ENCODE measurements around the gene PDE6B. TPM values are rescaled to one million over a fixed set of nuclear protein-coding genes. Genes with fewer than 3 reads are reported as not detected.

The PDE6B gene
- total RNA-seq, 4 donors from 2014 or later: not detected

DNA sequence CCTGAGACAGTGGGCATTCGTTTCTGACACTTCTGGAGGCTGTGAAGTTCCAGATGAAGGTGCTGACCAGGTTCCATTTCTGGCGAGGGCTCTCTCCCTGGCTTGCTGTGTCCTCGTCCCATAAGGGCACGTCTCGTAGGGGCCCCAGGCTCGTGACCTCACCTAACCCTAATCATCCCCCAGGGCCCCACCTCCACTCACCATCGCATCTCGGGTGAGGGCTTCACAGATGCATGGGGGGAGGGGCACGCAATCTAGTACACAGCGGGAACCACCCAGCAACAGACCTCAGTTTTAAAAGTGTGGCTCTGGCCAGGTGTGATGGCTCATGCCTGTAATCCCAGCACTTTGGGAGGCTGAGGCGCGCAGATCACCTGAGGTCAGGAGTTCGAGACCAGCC, 22.1 kb downstream of the PDE6B start:
- H3K27ac ChIP-seq: no peak overlapping the region
- H3K36me3 ChIP-seq: no peaks in the 10 kb centered on the region
- ATAC-seq (no peak), DNase-seq (no peak)
- no peaks in the 10 kb centered on the region for H3K9me3 ChIP-seq
- TF ChIP-seq POLR2A (IDR thresholded peaks at IDR 0.05): no peak
- no peaks in the 10 kb centered on the region for H3K4me1 ChIP-seq
- no peak overlapping the region for H3K4me3 ChIP-seq
- H3K27me3 ChIP-seq: peaks cover 18 to 21% (median 19%) of the 10 kb centered on the region in 3 donors
- intact Hi-C loops (cut with DNase I; ENCODE audit: low total_unique reads) (no loop called here), in situ Hi-C loops (cut with MboI; ENCODE audit: low sequenced_read_pairs in 4 of 4) (no loop called here)

DNA sequence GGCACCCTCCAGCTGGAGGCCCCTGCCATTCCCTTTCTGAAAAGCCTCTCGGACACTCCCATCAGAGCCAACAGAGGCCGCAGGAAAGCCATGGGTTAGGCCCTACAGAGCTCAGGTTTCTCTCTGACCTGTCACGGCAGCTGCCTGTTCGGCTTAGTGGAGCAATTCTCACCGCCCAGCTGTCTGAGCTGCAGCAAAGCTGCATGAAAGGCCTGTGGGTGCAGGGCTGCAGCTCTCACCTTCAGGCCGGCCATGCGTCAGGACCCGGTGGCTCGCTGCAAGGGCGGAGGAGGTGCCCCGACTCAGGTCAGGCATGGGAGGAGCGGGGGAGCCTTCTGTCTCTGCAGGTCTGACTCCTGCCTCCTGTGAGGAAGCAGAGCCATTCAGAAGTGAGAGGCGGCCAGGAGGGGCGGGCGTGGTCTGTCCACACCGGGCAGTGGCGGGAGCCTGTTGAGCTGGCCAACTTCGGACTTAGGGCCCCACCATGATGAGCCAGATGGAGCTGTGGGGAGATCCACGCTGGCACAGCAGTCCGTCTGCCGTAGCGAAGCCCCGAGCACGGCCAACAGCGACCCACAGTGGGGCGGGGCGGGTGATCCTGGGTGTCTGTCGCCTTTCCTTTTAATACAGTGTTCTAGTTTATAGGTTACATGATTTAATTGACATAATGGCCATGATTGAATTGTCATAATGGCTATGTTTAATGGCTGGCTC, 23.4 kb downstream of the PDE6B start:
- in situ Hi-C loops (cut with MboI; ENCODE audit: low sequenced_read_pairs in 4 of 4): no loop called here
- H3K9me3 ChIP-seq: no peaks in the 10 kb centered on the region
- DNase-seq: no peak
- no peak for ATAC-seq
- no peaks in the 10 kb centered on the region for H3K4me1 ChIP-seq
- intact Hi-C loops (cut with DNase I; ENCODE audit: low total_unique reads): no loop called here
- H3K4me3 ChIP-seq: no peak overlapping the region
- TF ChIP-seq, protein P1, sequence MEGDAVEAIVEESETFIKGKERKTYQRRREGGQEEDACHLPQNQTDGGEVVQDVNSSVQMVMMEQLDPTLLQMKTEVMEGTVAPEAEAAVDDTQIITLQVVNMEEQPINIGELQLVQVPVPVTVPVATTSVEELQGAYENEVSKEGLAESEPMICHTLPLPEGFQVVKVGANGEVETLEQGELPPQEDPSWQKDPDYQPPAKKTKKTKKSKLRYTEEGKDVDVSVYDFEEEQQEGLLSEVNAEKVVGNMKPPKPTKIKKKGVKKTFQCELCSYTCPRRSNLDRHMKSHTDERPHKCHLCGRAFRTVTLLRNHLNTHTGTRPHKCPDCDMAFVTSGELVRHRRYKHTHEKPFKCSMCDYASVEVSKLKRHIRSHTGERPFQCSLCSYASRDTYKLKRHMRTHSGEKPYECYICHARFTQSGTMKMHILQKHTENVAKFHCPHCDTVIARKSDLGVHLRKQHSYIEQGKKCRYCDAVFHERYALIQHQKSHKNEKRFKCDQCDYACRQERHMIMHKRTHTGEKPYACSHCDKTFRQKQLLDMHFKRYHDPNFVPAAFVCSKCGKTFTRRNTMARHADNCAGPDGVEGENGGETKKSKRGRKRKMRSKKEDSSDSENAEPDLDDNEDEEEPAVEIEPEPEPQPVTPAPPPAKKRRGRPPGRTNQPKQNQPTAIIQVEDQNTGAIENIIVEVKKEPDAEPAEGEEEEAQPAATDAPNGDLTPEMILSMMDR (IDR thresholded peaks at IDR 0.05 in 4 of 5, conservative IDR thresholded peaks at IDR 0.05 in 1 of 5): no peak
- no peak for TF ChIP-seq POLR2A (IDR thresholded peaks at IDR 0.05)
- peaks cover 18 to 21% (median 19%) of the 10 kb centered on the region in 3 donors for H3K27me3 ChIP-seq
- no peak overlapping the region for H3K27ac ChIP-seq
- H3K36me3 ChIP-seq: no peaks in the 10 kb centered on the region

DNA sequence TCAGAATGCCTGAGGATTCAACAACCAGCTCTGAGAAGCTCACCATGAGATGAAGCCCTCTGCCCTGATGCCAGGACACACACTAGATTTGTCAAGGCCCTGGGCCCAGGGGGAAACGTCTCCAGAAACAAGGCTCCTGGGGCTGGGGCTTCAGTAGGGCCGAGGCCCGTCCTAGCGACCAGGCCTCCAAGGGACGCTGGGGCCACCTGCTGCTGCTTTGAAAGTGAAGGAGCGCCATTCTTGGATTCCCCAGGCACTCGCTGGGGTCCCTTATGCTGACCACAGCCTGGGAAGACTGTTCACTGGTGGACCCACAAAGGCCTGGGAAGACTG, 23.9 kb downstream of the PDE6B start:
- ATAC-seq: no peak
- in situ Hi-C loops (cut with MboI; ENCODE audit: low sequenced_read_pairs in 4 of 4): no loop called here
- DNase-seq: no peak
- Histone ChIP-seq H3K4me3 (no peak overlapping the region), H3K9me3 (no peaks in the 10 kb centered on the region), H3K36me3 (no peaks in the 10 kb centered on the region), H3K4me1 (no peaks in the 10 kb centered on the region), H3K27me3 (peaks cover 18 to 21% (median 19%) of the 10 kb centered on the region in 3 donors), H3K27ac (no peak overlapping the region)
- TF ChIP-seq, protein P1 (IDR thresholded peaks at IDR 0.05 in 4 of 5, conservative IDR thresholded peaks at IDR 0.05 in 1 of 5): no peak
- no peak for TF ChIP-seq POLR2A (IDR thresholded peaks at IDR 0.05)
- intact Hi-C loops (cut with DNase I; ENCODE audit: low total_unique reads): no loop called here

DNA sequence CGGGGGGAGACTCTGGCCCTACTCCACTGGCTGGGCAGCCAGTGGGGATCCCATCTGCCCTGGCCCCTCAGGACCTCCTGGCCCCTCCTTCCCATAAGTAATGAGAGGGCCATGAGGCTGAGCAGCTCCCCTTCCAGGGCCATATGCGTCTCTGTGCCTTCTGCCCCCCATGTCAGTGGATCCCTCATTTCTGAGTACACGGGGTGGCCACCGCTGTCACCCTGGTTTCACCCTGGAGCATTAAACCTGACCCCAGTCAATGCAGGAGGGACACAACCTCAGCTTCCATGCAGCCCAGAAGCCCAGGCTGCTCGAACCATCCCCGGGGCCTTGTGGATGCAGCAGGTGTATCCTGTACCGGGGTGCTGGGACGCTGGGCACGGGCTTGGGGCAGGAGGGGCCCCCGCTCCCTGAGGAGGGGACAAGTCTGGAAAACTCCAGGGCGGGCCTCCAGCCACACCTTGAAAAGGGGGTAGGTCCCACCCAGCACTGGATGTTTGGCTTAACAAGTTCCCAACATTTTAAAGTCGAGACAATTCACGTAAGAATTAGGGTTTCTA, 24.5 kb downstream of the PDE6B start:
- Histone ChIP-seq H3K27me3 (peaks cover 19 to 23% (median 20%) of the 10 kb centered on the region in 3 donors), H3K9me3 (no peaks in the 10 kb centered on the region), H3K36me3 (no peaks in the 10 kb centered on the region), H3K27ac (no peak overlapping the region), H3K4me1 (no peaks in the 10 kb centered on the region), H3K4me3 (no peak overlapping the region)
- TF ChIP-seq, protein P1 (IDR thresholded peaks at IDR 0.05 in 4 of 5, conservative IDR thresholded peaks at IDR 0.05 in 1 of 5): no peak
- no peak for TF ChIP-seq POLR2A (IDR thresholded peaks at IDR 0.05)
- ATAC-seq (no peak), DNase-seq (no peak)
- in situ Hi-C loops (cut with MboI; ENCODE audit: low sequenced_read_pairs in 4 of 4) (no loop called here), intact Hi-C loops (cut with DNase I; ENCODE audit: low total_unique reads) (no loop called here)

DNA sequence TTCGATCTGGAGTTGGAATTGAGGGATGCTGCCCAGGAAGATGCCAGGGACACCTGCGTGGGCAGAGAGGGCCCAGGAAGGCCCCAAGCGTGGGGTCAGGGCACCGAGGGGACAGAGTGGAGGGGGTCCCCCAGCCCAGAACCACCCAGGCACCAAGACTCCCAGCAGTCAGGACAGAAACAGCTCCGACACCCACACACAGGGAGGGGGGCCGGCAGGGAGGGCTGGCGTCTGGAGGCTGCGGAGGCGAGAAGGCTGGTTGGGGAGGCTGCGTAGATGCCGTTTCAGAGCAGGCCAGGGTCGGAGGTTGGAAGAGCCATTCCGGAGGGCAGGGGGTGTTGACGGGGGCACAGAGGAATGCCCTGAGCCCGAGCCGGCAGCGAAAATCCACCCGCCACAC, 25.1 kb downstream of the PDE6B start:
- TF ChIP-seq, protein P1 (IDR thresholded peaks at IDR 0.05 in 4 of 5, conservative IDR thresholded peaks at IDR 0.05 in 1 of 5): no peak
- no peak for TF ChIP-seq POLR2A (IDR thresholded peaks at IDR 0.05)
- no peak for ATAC-seq
- no peak overlapping the region for H3K27ac ChIP-seq
- in situ Hi-C loops (cut with MboI; ENCODE audit: low sequenced_read_pairs in 4 of 4): no loop called here
- no peak overlapping the region for H3K4me3 ChIP-seq
- no peak for DNase-seq
- H3K36me3 ChIP-seq: no peaks in the 10 kb centered on the region
- no peaks in the 10 kb centered on the region for H3K4me1 ChIP-seq
- intact Hi-C loops (cut with DNase I; ENCODE audit: low total_unique reads): no loop called here
- H3K9me3 ChIP-seq: no peaks in the 10 kb centered on the region
- peaks cover 20 to 30% (median 22%) of the 10 kb centered on the region in 3 donors for H3K27me3 ChIP-seq

Measured in gastrocnemius medialis (tissue), 4 donors.